HepG2 (cell line): ENCODE measurements around the gene KLHL35. TPM values are rescaled to one million over a fixed set of nuclear protein-coding genes. Genes with fewer than 3 reads are reported as not detected.
A peak's percentile ranks its signal among the peaks of the same experiment; 100 is the strongest.

Experiments used
- ATAC-seq: fragments of 200-7000 bp; cut with Tn5 transposase; 3 replicates; pipeline ENCODE4 v1.9.1; 2020; ENCODE audit warnings: mild to moderate bottlenecking, moderate library complexity
- BruUV-seq: library from RNA; stranded (reverse); fragments of 400-500 nt; replicated peaks from 2 replicates; lab custom pipeline; 2021; lab: Mats Ljungman, UMichigan
- CTCF ChIA-PET: fragments of 300-600 bp; formaldehyde crosslinking; extraction: SDS; loops from one replicate; lab custom pipeline; 2021; ENCODE audit warnings: low total read pairs, inconsistent platforms, low intra/inter-chr PET ratio; lab: Yijun Ruan, JAX
- POLR2A ChIA-PET: fragments of 350-600 bp; sonication (Branson Sonifier 250); formaldehyde crosslinking; loops from one replicate; lab custom pipeline; 2020; ENCODE audit warnings: antibody characterized with exemption, inconsistent platforms; lab: Yijun Ruan, JAX
- DNase-seq: peaks from one replicate; pipeline ENCODE4 v3.0.0-alpha.2; 2015; ENCODE audit warnings: low spot score
- FAIRE-seq: peaks from 3 replicates; lab custom pipeline; 2011; peaks lifted over from hg19 to GRCh38; lab: Jason Lieb, UNC
- H2AFZ ChIP-seq: one replicate; pipeline ENCODE4 v1.6.1; 2011; ENCODE audit warnings: low read length, inconsistent platforms
- H3K27ac ChIP-seq: fragments of 300-600 bp; 3 replicates; pipeline ENCODE4 v1.8.0; 2011; ENCODE audit warnings: mixed run types, mild to moderate bottlenecking, mixed read lengths, low read length, inconsistent platforms; ENCODE audit not compliant: insufficient read depth; ENCODE audit errors: extremely low read length
- H3K27me3 ChIP-seq, 2 experiments: fragments of 200-600 bp in 1 of 2; 2 replicates in 1 of 2; 3 replicates in 1 of 2; pipeline versions ENCODE4 v1.6.0 to v1.8.0; 2011; ENCODE audit warnings: low read length in 2 of 2, mild to moderate bottlenecking in 2 of 2, moderate library complexity in 2 of 2, inconsistent platforms in 1 of 2; ENCODE audit not compliant: insufficient read depth in 2 of 2, control insufficient read depth in 1 of 2
- H3K36me3 ChIP-seq, 2 experiments: fragments of 200-600 bp in 1 of 2; replicated peaks in 1 of 2; 2 replicates in 1 of 2; 3 replicates in 1 of 2; pipeline versions ENCODE4 v1.5.1 to v1.8.0; 2011; ENCODE audit warnings: low read length in 2 of 2, inconsistent platforms in 1 of 2; ENCODE audit not compliant: insufficient read depth in 2 of 2, control insufficient read depth in 1 of 2
- H3K4me1 ChIP-seq: 2 replicates; pipeline ENCODE4 v1.5.1; 2012; ENCODE audit warnings: low read length, inconsistent platforms; ENCODE audit not compliant: insufficient read depth
- H3K4me2 ChIP-seq: 2 replicates; pipeline ENCODE4 v1.6.0; 2011; ENCODE audit warnings: low read depth, low read length, inconsistent platforms
- H3K4me3 ChIP-seq, 3 experiments: fragments of 200-600 bp in 1 of 3; sonication (generic), shearing (Covaris generic) in 1 of 3; replicated peaks in 1 of 3; 2 replicates each; pipeline ENCODE4 v1.5.1; 2011 to 2016; ENCODE audit warnings: low read length in 3 of 3, inconsistent platforms in 2 of 3, low read depth in 2 of 3, mild to moderate bottlenecking in 2 of 3, control low read depth in 1 of 3, mixed read lengths in 1 of 3; ENCODE audit not compliant: insufficient read depth in 1 of 3
- H3K79me2 ChIP-seq: one replicate; pipeline ENCODE4 v1.6.1; 2011; ENCODE audit warnings: low read length, inconsistent platforms; ENCODE audit not compliant: insufficient read depth
- H3K9ac ChIP-seq: 2 replicates; pipeline ENCODE4 v1.6.0; 2011; ENCODE audit warnings: mild to moderate bottlenecking, low read depth, low read length, inconsistent platforms; ENCODE audit not compliant: insufficient read depth
- H3K9me3 ChIP-seq: 2 replicates; pipeline ENCODE4 v1.5.1; 2012; ENCODE audit warnings: mild to moderate bottlenecking, low read length
- H4K20me1 ChIP-seq: 2 replicates; pipeline ENCODE4 v1.6.0; 2011; ENCODE audit warnings: inconsistent platforms, mild to moderate bottlenecking, low read length, moderate library complexity; ENCODE audit not compliant: insufficient read depth
- FOSL2 ChIP-seq: sonication (generic); formaldehyde crosslinking; IDR thresholded peaks from 2 replicates; pipeline ENCODE4 v1.4.0; 2020; ENCODE audit warnings: missing genetic modification reagents
- IRX3 ChIP-seq: sonication (generic); formaldehyde crosslinking; IDR thresholded peaks from 2 replicates; pipeline ENCODE4 v1.8.1; 2023; ENCODE audit warnings: mild to moderate bottlenecking, low read depth, missing genetic modification reagents, borderline replicate concordance
- LBX2 ChIP-seq: sonication (generic); formaldehyde crosslinking; IDR thresholded peaks from 2 replicates; pipeline ENCODE4 v1.5.0; 2020; ENCODE audit warnings: missing genetic modification reagents, mild to moderate bottlenecking, borderline replicate concordance
- NKX3-1 ChIP-seq: sonication (generic); formaldehyde crosslinking; IDR thresholded peaks from 2 replicates; pipeline ENCODE4 v1.5.0; 2020; ENCODE audit warnings: missing genetic modification reagents
- PHB2 ChIP-seq: fragments of 450-650 bp; IDR thresholded peaks from 2 replicates; pipeline ENCODE4 v1.6.1; 2018; ENCODE audit not compliant: partially characterized antibody
- SNAI1 ChIP-seq: sonication (generic); formaldehyde crosslinking; IDR thresholded peaks from 2 replicates; pipeline ENCODE4 v1.5.0; 2020; ENCODE audit warnings: mild to moderate bottlenecking, missing genetic modification reagents, borderline replicate concordance
- XBP1 ChIP-seq: sonication (generic); formaldehyde crosslinking; IDR thresholded peaks from 2 replicates; pipeline ENCODE4 v1.5.0; 2020; ENCODE audit warnings: missing genetic modification reagents
- ZBTB14 ChIP-seq: sonication (generic); formaldehyde crosslinking; IDR thresholded peaks from 2 replicates; pipeline ENCODE4 v1.4.0; 2020; ENCODE audit warnings: missing genetic modification reagents
- ZNF44 ChIP-seq: sonication (generic); formaldehyde crosslinking; IDR thresholded peaks from 2 replicates; pipeline ENCODE4 v1.5.1; 2020; ENCODE audit warnings: mild to moderate bottlenecking, missing genetic modification reagents
- ZNF629 ChIP-seq: sonication (generic); formaldehyde crosslinking; conservative IDR thresholded peaks from 2 replicates; pipeline ENCODE4 v1.5.0; 2020; ENCODE audit warnings: missing genetic modification reagents
- ZNF7 ChIP-seq: IDR thresholded peaks from 2 replicates; pipeline ENCODE4 v1.6.1; 2016; ENCODE audit warnings: missing biosample characterization, missing genetic modification reagents
- ZNF737 ChIP-seq: sonication (generic); formaldehyde crosslinking; IDR thresholded peaks from 2 replicates; pipeline ENCODE4 v1.5.0; 2020; ENCODE audit warnings: missing genetic modification reagents, mild to moderate bottlenecking, borderline replicate concordance
- WGBS: methylation state at CpG from one replicate; pipeline ENCODE4 v1.1.6; 2017; ENCODE audit warnings: low lambda C conversion rate; 5-methylcytosine and 5-hydroxymethylcytosine counted together
- in situ Hi-C: cut with HindIII; loops from 2 replicates; pipeline ENCODE4 v1.10.0; 2017; ENCODE audit warnings: low pct_unique_long_range_greater_than_20kb; ENCODE audit not compliant: extremely low pct_ligation_motif_present
- intact Hi-C: fragments of 100-400 bp; cut with micrococcal nuclease; formaldehyde crosslinking; loops from one replicate; pipeline ENCODE4 v1.10.0; 2022; ENCODE audit not compliant: unreplicated experiment
- polyA plus RNA-seq, 8 experiments: library from polyadenylated mRNA; depleted of rRNA in 3 of 8; stranded (reverse) in 7 of 8; unstranded in 1 of 8; fragments of >200 nt; fragmentation: Illumina TruSeq in 4 of 8; extraction: Trizol in 4 of 8; gene quantifications; 2 replicates each; pipeline versions ENCODE4 v1.2.1 to v1.2.3, GENCODE V29; 2011 to 2016; ENCODE audit warnings: low read depth in 4 of 8, missing spikeins in 1 of 8, mixed read lengths in 1 of 8; ENCODE audit not compliant: insufficient read depth in 1 of 8
- total RNA-seq, 5 experiments: library from RNA; depleted of rRNA; stranded (reverse); fragments of >200 nt; fragmentation: Illumina TruSeq; extraction: Trizol; gene quantifications; 2 replicates each; pipeline ENCODE4 v1.2.3, GENCODE V29; 2016; ENCODE audit warnings: low read depth in 1 of 5
- TF ChIP-seq, protein P1 (sequence below): sonication (generic); formaldehyde crosslinking; conservative IDR thresholded peaks from 2 replicates; pipeline ENCODE4 v1.8.1; 2023; ENCODE audit warnings: missing genetic modification reagents
- TF ChIP-seq, protein P2 (sequence below): IDR thresholded peaks from 2 replicates; pipeline ENCODE4 v1.6.1; 2016; ENCODE audit warnings: control low read depth

Gene KLHL35
- total and polyA plus RNA-seq, 2 of the 13 experiments (the other 11 are each of a cell fraction or from before 2014, with no cell fraction given): not detected

- TF ChIP-seq ZNF629 (CRISPR knock-in tag): peak; percentile 89
- no peak for TF ChIP-seq ZNF44
- Histone ChIP-seq H3K9ac (no peak overlapping the region), H3K9me3 (no peaks in the 10 kb centered on the region), H3K4me1 (peaks cover 28% of the 10 kb centered on the region), H3K27ac (no peak overlapping the region), H3K27me3 (no peaks in the 10 kb centered on the region), H2AFZ (no peak overlapping the region), H4K20me1 (peaks cover 12% of the 10 kb centered on the region; the same call in 1 of the 2 replicates), H3K4me2 (no peak overlapping the region), H3K79me2 (no peaks in the 10 kb centered on the region), H3K4me3 (no peak overlapping the region), H3K36me3 (peaks cover 39 to 53% of the 10 kb centered on the region in 2 experiments)
- ATAC-seq (no peak), DNase-seq (no peak), FAIRE-seq (no peak)
- in situ Hi-C loops (no loop called here), intact Hi-C loops (no loop called here)
- 93% methylated on average over 3 of the region's 5 CpGs for WGBS
- POLR2A ChIA-PET: no interaction called here
- CTCF ChIA-PET: no interaction called here
- no TSS peak for BruUV-seq
Measured at GRCh38 chr11:75478783-75479596, 46.0 kb upstream of the KLHL35 start.

GRCh38 chr11:75477614-75477935, 44.6 kb upstream of the KLHL35 start:
- FAIRE-seq (no peak), DNase-seq (no peak), ATAC-seq (no peak)
- no peak overlapping the region for H3K27ac ChIP-seq
- no peak overlapping the region for H2AFZ ChIP-seq
- in situ Hi-C loops: no loop called here
- no peak overlapping the region for H3K9ac ChIP-seq
- H3K4me2 ChIP-seq: no peak overlapping the region
- no peaks in the 10 kb centered on the region for H3K9me3 ChIP-seq
- intact Hi-C loops: no loop called here
- CTCF ChIA-PET: no interaction called here
- WGBS: 98% methylated on average over 12 of the region's 12 CpGs
- no TSS peak for BruUV-seq
- no peaks in the 10 kb centered on the region for H3K27me3 ChIP-seq
- H4K20me1 ChIP-seq: peaks cover under 1% of the 10 kb centered on the region; the same call in 1 of the 2 replicates
- peaks cover 47 to 66% of the 10 kb centered on the region in 2 experiments for H3K36me3 ChIP-seq
- POLR2A ChIA-PET: no interaction called here
- H3K79me2 ChIP-seq: no peaks in the 10 kb centered on the region
- TF ChIP-seq XBP1 (CRISPR knock-in tag) (no peak), ZBTB14 (no peak), PHB2 (no peak), ZNF737 (CRISPR knock-in tag) (no peak), IRX3 (CRISPR knock-in tag) (no peak), ZNF7 (CRISPR knock-in tag) (no peak), ZNF44 (no peak), LBX2 (CRISPR knock-in tag) (no peak), FOSL2 (CRISPR knock-in tag) (no peak), SNAI1 (CRISPR knock-in tag) (no peak), NKX3-1 (CRISPR knock-in tag) (no peak)
- TF ChIP-seq, protein P1, sequence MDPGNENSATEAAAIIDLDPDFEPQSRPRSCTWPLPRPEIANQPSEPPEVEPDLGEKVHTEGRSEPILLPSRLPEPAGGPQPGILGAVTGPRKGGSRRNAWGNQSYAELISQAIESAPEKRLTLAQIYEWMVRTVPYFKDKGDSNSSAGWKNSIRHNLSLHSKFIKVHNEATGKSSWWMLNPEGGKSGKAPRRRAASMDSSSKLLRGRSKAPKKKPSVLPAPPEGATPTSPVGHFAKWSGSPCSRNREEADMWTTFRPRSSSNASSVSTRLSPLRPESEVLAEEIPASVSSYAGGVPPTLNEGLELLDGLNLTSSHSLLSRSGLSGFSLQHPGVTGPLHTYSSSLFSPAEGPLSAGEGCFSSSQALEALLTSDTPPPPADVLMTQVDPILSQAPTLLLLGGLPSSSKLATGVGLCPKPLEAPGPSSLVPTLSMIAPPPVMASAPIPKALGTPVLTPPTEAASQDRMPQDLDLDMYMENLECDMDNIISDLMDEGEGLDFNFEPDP (CRISPR knock-in tag): no peak
- TF ChIP-seq, protein P2, sequence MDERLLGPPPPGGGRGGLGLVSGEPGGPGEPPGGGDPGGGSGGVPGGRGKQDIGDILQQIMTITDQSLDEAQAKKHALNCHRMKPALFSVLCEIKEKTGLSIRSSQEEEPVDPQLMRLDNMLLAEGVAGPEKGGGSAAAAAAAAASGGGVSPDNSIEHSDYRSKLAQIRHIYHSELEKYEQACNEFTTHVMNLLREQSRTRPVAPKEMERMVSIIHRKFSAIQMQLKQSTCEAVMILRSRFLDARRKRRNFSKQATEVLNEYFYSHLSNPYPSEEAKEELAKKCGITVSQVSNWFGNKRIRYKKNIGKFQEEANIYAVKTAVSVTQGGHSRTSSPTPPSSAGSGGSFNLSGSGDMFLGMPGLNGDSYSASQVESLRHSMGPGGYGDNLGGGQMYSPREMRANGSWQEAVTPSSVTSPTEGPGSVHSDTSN (CRISPR knock-in tag): no peak
- no peak overlapping the region for H3K4me3 ChIP-seq
- H3K4me1 ChIP-seq: peaks cover 14% of the 10 kb centered on the region
